Measurements from ENCODE around the gene ADGRL1.

The ADGRL1 gene

DNA sequence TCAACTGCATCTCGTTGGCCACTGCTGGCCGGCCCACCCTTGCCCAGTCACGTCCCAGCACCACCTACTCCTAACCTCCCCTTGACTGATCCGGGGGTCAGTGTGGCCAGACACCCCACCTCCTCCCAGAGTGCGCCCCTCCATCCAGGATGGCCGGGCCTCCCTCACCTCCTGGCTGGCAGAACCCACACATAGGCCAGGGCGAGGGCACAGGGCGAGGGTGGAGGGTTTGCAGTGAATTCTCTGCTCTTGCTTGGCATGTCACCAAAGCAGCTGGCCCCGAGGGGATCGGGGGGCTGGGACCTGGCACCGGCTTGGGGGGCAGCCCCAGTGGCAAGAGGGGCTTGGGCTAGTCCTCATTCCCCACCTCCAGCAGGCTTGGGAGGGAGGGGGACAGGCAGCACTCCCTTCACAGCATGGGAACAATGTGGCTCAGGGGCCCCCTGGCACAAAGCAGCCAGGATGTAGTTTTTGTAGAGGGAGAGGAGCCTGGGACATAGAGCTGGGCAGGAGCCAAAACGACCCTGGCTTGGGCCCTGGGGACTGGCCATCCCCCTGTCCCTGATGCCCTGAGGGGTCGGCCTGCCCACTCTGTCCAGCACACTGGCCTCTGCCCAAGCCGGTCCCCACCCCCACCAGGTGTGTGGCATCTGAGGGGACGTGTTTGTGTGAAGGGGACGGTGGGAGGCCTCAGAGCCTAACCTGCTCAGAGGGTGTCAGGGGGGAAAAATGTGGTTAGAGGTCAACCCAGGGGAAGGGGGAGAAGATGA is 41.1 kb downstream of the ADGRL1 start:
- H3K36me3 ChIP-seq (ENCODE audit: insufficient read depth, insufficient read length, low read length): peaks cover 50% of the 10 kb centered on the region
- H3K4me3 ChIP-seq (ENCODE audit: insufficient read length, low read depth): no peak overlapping the region
- no peak for DNase-seq (ENCODE audit: low read depth, low spot score)
- peak overlapping the region; percentile 56 for H3K9ac ChIP-seq (ENCODE audit: insufficient read length, low read depth)
- TF ChIP-seq YY1 (IDR thresholded peaks at IDR 0.05; ENCODE audit: insufficient read depth, insufficient read length) (no peak), SUZ12 (IDR thresholded peaks at IDR 0.05; ENCODE audit: extremely low read depth, insufficient read depth, insufficient read length) (no peak), ZNF274 (IDR thresholded peaks at IDR 0.05; ENCODE audit: low read depth, low read length) (no peak)
- no peaks in the 10 kb centered on the region for H3K9me3 ChIP-seq (ENCODE audit: insufficient read depth, low read length)
- no peaks in the 10 kb centered on the region for H3K27me3 ChIP-seq (ENCODE audit: insufficient read depth, insufficient read length)
- H3K4me1 ChIP-seq (ENCODE audit: insufficient read depth, insufficient read length): peaks cover 42% of the 10 kb centered on the region

GRCh38 chr19:14164082-14164481 is 41.9 kb downstream of the ADGRL1 start:
- TF ChIP-seq YY1 (IDR thresholded peaks at IDR 0.05; ENCODE audit: insufficient read depth, insufficient read length) (no peak), SUZ12 (IDR thresholded peaks at IDR 0.05; ENCODE audit: extremely low read depth, insufficient read depth, insufficient read length) (no peak), ZNF274 (IDR thresholded peaks at IDR 0.05; ENCODE audit: low read depth, low read length) (no peak)

DNA sequence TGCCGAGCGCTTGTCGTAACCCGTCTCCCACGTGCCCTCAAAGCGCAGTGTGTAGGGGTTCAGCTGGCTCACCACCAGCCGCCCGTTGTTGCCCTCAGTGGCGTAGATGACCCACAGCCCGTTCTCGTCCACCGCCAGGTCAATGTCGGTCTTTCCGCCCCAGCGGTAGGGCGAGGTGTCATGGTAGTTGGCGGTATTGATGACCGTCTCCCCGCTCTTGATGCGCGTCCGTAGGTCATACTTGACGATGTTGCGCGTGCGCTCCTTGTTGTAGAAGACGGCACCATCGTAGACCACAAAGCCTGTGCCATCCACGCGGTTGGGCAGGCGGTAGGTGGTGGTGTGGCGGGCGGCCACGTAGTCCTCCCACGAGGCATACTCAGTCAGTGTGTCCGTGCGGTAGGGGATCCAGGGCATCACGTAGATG is 43.1 kb downstream of the ADGRL1 start:
- Histone ChIP-seq H3K4me3 (ENCODE audit: insufficient read length, low read depth) (no peak overlapping the region), H3K27me3 (ENCODE audit: insufficient read depth, insufficient read length) (no peaks in the 10 kb centered on the region), H3K9me3 (ENCODE audit: insufficient read depth, low read length) (no peaks in the 10 kb centered on the region), H3K36me3 (ENCODE audit: insufficient read depth, insufficient read length, low read length) (peaks cover 58% of the 10 kb centered on the region), H3K9ac (ENCODE audit: insufficient read length, low read depth) (no peak overlapping the region), H3K4me1 (ENCODE audit: insufficient read depth, insufficient read length) (peaks cover 36% of the 10 kb centered on the region)
- TF ChIP-seq SUZ12 (IDR thresholded peaks at IDR 0.05; ENCODE audit: extremely low read depth, insufficient read depth, insufficient read length) (no peak), ZNF274 (IDR thresholded peaks at IDR 0.05; ENCODE audit: low read depth, low read length) (no peak), YY1 (IDR thresholded peaks at IDR 0.05; ENCODE audit: insufficient read depth, insufficient read length) (no peak)
- no peak for DNase-seq (ENCODE audit: low read depth, low spot score)

More at GRCh38 chr19:14164082-14164481, 41.9 kb downstream of the ADGRL1 start:
- Histone ChIP-seq H3K9ac (ENCODE audit: insufficient read length, low read depth) (peak overlapping the region; percentile 42), H3K4me1 (ENCODE audit: insufficient read depth, insufficient read length) (peaks cover 42% of the 10 kb centered on the region), H3K36me3 (ENCODE audit: insufficient read depth, insufficient read length, low read length) (peaks cover 51% of the 10 kb centered on the region), H3K4me3 (ENCODE audit: insufficient read length, low read depth) (no peak overlapping the region), H3K27me3 (ENCODE audit: insufficient read depth, insufficient read length) (no peaks in the 10 kb centered on the region), H3K9me3 (ENCODE audit: insufficient read depth, low read length) (no peaks in the 10 kb centered on the region)
- no peak for DNase-seq (ENCODE audit: low read depth, low spot score)

DNA sequence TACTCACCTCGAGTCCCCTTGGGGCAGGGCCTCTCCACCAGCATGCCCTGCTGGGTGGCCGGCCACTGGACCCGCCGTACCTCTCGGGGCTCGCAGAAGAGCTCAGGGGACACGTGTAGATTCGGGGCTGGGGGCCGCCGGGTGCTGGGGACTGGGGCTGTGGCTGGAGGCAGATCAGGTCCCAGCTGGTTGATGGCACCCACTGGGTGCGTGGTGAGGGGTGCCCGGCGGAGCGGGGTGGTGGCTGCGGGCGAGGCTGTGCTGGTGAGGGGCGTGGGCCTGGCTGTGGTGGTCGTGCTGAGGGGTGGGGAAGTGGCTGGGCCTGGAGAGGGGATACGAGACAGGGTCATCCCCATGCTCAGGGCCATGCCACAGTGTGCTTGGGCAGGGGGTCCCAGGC is 44.7 kb downstream of the ADGRL1 start:
- no peak for DNase-seq (ENCODE audit: low read depth, low spot score)
- H3K36me3 ChIP-seq (ENCODE audit: insufficient read depth, insufficient read length, low read length): peaks cover 72% of the 10 kb centered on the region
- no peak overlapping the region for H3K4me3 ChIP-seq (ENCODE audit: insufficient read length, low read depth)
- TF ChIP-seq YY1 (IDR thresholded peaks at IDR 0.05; ENCODE audit: insufficient read depth, insufficient read length): no peak
- no peak for TF ChIP-seq ZNF274 (IDR thresholded peaks at IDR 0.05; ENCODE audit: low read depth, low read length)
- TF ChIP-seq SUZ12 (IDR thresholded peaks at IDR 0.05; ENCODE audit: extremely low read depth, insufficient read depth, insufficient read length): no peak
- no peak overlapping the region for H3K9ac ChIP-seq (ENCODE audit: insufficient read length, low read depth)
- peaks cover 31% of the 10 kb centered on the region for H3K4me1 ChIP-seq (ENCODE audit: insufficient read depth, insufficient read length)
- no peaks in the 10 kb centered on the region for H3K27me3 ChIP-seq (ENCODE audit: insufficient read depth, insufficient read length)
- H3K9me3 ChIP-seq (ENCODE audit: insufficient read depth, low read length): no peaks in the 10 kb centered on the region

- no peak overlapping the region for H3K4me3 ChIP-seq (ENCODE audit: insufficient read length, low read depth)
- H3K9ac ChIP-seq (ENCODE audit: insufficient read length, low read depth): no peak overlapping the region
- H3K4me1 ChIP-seq (ENCODE audit: insufficient read depth, insufficient read length): peaks cover 29% of the 10 kb centered on the region
- H3K9me3 ChIP-seq (ENCODE audit: insufficient read depth, low read length): no peaks in the 10 kb centered on the region
- no peaks in the 10 kb centered on the region for H3K27me3 ChIP-seq (ENCODE audit: insufficient read depth, insufficient read length)
- DNase-seq (ENCODE audit: low read depth, low spot score): no peak
- H3K36me3 ChIP-seq (ENCODE audit: insufficient read depth, insufficient read length, low read length): peaks cover 80% of the 10 kb centered on the region
- TF ChIP-seq YY1 (IDR thresholded peaks at IDR 0.05; ENCODE audit: insufficient read depth, insufficient read length): no peak
- no peak for TF ChIP-seq ZNF274 (IDR thresholded peaks at IDR 0.05; ENCODE audit: low read depth, low read length)
- TF ChIP-seq SUZ12 (IDR thresholded peaks at IDR 0.05; ENCODE audit: extremely low read depth, insufficient read depth, insufficient read length): no peak
These were observed 45.8 kb downstream of the ADGRL1 start for GRCh38 chr19:14160017-14160703.

DNA sequence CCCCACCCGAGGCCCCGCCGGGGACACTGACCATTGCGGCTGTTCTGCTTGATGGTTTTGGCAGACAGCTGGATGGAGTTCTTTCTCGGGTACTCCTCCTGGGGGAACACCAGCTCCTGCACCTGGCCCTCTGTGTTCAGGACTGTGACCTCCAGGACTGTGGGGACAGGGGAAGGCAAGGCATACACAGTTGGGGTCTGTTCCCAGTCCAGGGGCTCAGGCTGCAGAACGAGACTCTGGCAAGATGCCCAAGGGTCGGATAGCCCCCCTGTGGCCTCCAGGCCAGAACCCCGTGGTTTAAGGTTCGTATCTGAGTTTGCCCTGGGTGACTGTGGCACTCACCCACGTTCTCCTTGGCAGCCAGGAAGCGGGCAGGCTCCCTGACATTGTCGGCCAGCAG is 46.9 kb downstream of the ADGRL1 start:
- no peak overlapping the region for H3K4me3 ChIP-seq (ENCODE audit: insufficient read length, low read depth)
- no peaks in the 10 kb centered on the region for H3K9me3 ChIP-seq (ENCODE audit: insufficient read depth, low read length)
- no peak overlapping the region for H3K9ac ChIP-seq (ENCODE audit: insufficient read length, low read depth)
- H3K36me3 ChIP-seq (ENCODE audit: insufficient read depth, insufficient read length, low read length): peaks cover 81% of the 10 kb centered on the region
- H3K4me1 ChIP-seq (ENCODE audit: insufficient read depth, insufficient read length): peaks cover 20% of the 10 kb centered on the region
- H3K27me3 ChIP-seq (ENCODE audit: insufficient read depth, insufficient read length): no peaks in the 10 kb centered on the region
- TF ChIP-seq ZNF274 (IDR thresholded peaks at IDR 0.05; ENCODE audit: low read depth, low read length) (no peak), SUZ12 (IDR thresholded peaks at IDR 0.05; ENCODE audit: extremely low read depth, insufficient read depth, insufficient read length) (no peak), YY1 (IDR thresholded peaks at IDR 0.05; ENCODE audit: insufficient read depth, insufficient read length) (no peak)
- DNase-seq (ENCODE audit: low read depth, low spot score): no peak

Data from NT2/D1 (cell line).